GM18502 (cell line): ENCODE measurements around the gene SPAG8.

ENCODE experiments used
- ATAC-seq: cut with Tn5 transposase; IDR thresholded peaks from one replicate; pipeline ENCODE4 v1.9.1; 2021; ENCODE audit warnings: mild to moderate bottlenecking; ENCODE audit not compliant: unreplicated experiment, poor library complexity

Gene SPAG8

GRCh38 chr9:35813434-35814105 lies 1.5 kb upstream of the SPAG8 start:
- ATAC-seq, result no peak

DNA sequence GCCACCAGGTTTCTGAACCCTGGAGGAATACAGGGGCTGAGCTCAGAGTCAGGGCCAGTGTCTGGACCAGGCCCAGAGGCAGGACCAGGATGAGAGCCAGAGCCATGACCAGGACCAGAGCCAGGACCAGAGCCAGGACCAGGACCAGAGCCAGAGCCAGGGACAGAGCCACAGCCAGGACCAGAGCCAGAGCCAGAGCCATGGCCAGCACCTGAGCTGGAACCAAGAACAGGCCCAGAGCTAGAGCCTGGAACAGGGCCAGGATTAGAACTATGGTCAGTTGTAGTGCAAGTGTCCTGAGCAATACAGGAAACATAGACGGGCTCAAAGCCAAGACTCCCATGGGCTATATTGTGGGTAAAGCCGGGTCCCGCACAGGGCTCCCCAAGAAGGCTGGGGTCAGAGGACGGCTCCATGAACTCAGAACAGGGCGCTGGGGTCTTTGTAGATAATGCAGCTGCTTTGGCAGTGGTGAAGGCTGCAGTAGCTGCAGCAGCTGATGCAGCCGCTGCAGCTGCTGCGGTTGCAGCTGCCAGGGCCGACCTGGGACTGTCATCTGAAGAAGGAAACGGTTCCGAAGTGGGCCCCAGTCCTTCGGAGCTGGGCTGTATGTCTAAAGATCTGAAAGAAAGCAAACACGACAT lies 559 bp downstream of the SPAG8 start:
- ATAC-seq, result no peak

DNA sequence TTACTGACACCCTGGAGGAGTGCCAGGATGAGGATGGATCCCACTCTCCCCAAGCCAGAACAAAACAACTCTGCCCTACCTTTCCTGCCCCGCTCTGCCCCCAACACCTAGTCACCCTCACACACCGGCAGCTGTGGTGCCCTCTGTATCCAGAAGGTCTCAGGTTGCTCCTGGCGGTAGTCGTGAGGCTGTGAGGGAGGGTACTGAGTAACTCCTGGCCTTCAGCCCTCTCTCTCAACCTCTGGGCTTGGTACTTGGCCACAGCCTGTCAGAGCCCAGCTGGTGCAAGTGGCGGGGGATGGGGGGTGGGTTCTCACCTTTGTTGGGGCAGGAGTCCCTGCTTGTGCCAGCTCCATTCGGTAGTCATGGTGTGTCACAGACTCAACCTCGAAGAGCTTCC lies 1.9 kb downstream of the SPAG8 start:
- no peak for ATAC-seq

DNA sequence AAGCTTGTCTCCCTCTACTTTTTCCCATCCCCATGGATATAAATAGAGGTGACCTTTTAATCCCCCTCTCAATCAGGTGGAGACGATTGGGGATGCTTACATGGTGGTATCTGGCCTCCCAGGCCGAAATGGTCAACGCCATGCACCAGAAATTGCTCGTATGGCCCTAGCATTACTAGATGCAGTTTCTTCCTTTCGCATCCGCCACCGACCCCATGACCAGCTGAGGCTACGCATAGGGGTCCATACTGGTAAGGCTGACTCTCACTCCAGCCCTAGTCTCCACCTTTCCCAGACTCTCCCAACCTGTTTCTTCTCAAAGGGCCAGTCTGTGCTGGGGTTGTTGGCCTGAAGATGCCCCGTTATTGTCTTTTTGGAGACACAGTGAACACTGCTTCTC lies 3.6 kb downstream of the SPAG8 start:
- no peak for ATAC-seq

- ATAC-seq, result no peak
Measured at GRCh38 chr9:35806101-35806500, 6.0 kb downstream of the SPAG8 start.

DNA sequence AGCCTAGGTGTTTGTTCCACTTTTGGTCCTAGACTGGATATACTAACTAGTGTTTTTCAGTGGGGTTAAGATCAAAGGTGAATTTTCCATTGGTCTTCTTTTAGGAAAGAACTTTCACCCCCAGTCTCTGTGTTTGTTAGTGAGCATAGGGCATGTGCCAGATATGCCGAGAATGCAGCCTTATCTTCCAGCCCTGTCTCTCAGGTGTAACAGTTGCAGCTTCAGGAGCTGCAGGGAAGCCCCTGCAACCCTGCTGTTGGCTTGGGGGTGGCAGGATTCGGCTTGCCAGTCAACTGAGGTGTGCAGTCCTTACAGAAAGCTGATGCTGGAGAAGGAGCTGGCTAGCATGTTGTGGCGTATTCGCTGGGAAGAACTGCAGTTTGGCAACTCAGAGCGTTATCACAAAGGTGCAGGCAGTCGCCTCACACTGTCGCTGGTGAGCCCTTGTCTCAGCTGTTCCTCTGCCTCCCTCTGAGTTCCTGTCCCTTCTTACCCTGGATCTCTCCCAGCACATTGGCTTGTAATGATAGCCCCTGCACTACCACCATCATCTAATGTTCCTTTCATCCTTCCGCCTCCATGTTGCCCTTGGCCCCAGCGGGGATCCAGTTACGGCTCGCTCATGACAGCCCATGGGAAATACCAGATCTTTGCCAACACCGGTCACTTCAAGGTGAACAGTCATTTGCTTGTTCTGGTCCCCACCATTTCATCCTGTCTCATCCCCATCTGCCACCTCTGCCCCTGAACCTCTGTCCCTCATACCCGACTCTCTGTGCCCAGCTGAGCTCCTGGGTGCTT lies 10.5 kb downstream of the SPAG8 start:
- no peak for ATAC-seq

DNA sequence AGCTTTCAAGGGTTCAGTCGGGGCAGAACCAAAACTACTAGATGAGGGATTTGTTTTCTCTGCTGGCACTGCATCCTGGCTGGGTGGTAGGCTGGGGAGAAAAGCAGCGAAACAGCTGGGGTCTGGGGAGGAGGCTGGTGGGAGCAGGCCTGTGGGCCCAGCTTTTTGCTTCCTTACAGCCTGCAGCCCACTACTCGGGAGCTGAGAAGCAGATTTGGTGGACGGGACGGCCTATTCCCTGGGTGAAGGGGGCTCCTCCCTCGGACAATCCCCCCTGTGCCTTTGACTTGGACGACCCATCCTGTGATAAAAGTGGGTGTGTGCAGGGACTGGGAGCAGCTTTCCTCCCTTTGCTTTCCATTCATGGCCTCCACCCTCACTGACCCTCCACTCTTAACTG lies 11.5 kb downstream of the SPAG8 start:
- no peak for ATAC-seq

GRCh38 chr9:35798658-35799374 lies 13.2 kb downstream of the SPAG8 start:
- no peak for ATAC-seq

- no peak for ATAC-seq
Measured at GRCh38 chr9:35797311-35798109, 14.6 kb downstream of the SPAG8 start.

GRCh38 chr9:35795695-35796094 lies 16.4 kb downstream of the SPAG8 start:
- ATAC-seq, result no peak

DNA sequence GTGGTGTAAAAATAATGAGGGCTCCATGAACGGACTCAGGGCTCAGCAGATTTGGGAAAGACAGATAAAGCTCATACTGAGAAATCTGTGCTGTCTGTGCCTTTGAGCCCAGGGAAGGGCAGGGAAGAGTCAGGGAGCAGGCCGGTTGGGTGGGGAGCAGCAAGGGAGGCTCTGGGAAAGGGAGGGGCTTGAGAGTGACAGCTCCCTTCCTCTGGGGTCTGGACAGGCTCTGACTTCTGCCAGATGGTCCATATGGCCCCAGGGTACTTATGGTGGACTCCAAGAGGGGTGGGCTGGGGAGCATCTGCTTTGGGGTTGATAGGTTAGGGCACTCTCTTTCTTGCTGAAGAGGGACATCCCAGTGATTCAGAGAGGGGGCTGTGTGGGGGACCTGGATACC lies 18.6 kb downstream of the SPAG8 start:
- ATAC-seq, result no peak

- ATAC-seq, result no peak
Measured at GRCh38 chr9:35792826-35793225, 19.2 kb downstream of the SPAG8 start.

DNA sequence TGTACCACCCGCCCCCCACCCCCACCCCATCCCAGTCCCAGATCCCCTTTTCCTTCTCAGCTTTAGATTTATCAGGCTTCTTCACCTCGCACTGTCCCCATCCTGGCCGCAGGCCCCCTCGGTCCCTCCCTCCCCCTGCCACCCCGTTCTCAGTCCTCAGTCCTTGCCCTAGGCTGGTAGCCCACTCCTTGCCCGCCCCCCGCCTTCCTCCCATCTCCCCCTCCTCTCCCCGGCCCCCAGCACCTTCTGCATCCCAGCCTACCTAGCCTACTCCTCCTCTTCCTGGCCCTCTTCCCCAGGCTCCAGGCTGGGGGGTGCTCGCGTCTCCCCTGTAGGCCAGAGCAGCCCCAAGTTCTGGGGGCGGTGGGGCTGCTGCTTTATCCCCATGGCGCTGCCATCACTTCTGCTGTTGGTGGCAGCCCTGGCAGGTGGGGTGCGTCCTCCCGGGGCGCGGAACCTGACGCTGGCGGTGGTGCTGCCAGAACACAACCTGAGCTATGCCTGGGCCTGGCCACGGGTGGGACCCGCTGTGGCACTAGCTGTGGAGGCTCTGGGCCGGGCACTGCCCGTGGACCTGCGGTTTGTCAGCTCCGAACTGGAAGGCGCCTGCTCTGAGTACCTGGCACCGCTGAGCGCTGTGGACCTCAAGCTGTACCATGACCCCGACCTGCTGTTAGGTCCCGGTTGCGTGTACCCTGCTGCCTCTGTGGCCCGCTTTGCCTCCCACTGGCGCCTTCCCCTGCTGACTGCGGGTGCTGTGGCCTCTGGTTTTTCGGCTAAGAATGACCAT lies 19.8 kb downstream of the SPAG8 start:
- ATAC-seq, result no peak

- ATAC-seq, result no peak
Measured at GRCh38 chr9:35791297-35791921, 20.7 kb downstream of the SPAG8 start, which contains the start of gene NPR2. Gene NPR2, plus strand, starts transcription at chr9:35791591. Its CDS starts 818 bp downstream, at chr9:35792409.

DNA sequence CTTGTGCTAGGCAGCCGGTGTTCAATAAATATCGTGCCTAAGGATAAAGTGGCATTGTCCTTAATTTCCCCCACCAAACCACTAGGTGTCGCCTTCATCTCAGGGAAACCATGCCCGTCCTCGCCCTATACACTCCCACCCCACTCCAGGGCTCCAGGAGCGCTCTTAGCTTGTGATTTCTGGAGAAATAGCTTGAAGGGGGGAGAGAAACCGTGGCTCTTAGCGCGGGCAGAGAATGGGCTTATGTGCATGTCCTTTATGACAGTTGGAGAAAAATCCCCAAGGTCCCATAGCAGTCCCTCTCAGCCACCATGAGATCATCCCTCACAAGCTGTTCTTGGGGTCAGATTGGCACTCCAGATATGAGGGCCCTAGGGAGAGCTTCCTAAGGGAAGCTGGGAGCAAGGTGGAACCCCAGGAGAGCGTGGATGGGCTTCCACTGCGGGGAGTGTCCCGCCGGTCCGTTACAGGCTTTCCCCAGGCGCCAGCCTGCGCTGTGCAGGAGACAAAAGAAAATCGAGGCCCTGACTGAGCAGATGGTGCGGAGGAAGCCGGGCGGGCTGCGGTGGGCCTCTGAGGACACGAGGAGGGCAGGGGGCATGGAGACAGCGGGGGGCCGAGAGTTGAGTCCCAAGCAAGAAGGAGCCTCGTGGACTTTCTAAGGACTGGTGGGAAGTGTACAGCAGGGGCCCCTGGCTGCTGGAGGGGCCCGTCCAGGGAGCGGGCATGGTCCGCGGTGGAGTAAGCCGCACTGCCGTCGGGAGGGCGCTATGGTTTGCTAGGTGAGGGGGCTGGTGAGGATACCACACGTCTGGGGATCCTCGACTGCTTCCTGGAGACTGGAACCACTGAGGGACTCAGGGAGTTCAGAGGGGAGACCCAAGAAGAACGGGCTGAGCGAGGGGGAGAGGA lies 21.4 kb downstream of the SPAG8 start:
- no peak for ATAC-seq

GRCh38 chr9:35790025-35790384 lies 22.1 kb downstream of the SPAG8 start:
- no peak for ATAC-seq

DNA sequence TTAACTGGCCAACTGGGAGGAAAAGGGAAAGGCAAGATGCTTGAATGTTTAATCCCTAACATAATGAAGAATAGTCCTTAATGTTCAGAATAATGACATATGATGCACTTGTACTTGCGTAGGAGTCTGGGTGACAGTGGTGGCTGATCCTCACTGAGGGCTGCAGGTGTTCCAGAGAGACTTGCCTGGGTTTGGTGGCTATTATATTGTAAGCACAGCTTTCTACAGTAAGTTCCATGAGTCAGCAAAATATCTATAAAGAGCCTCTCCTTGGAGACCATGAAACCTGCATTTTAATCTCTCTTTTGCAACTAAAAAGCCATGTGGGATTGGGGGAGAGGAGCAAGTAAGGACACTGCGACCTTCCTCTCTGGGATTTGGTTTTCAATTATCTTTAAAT lies 22.5 kb downstream of the SPAG8 start:
- ATAC-seq, result no peak

- ATAC-seq, result no peak
Measured at GRCh38 chr9:35783418-35783817, 28.6 kb downstream of the SPAG8 start.
